ENCODE results near the gene CYRIA. TPM values are rescaled to one million over a fixed set of nuclear protein-coding genes. Genes with fewer than 3 reads are reported as not detected.

CYRIA gene
- total and polyA plus RNA-seq, 5 donors: 1.2 to 5.0 (median 3.5) TPM

DNA sequence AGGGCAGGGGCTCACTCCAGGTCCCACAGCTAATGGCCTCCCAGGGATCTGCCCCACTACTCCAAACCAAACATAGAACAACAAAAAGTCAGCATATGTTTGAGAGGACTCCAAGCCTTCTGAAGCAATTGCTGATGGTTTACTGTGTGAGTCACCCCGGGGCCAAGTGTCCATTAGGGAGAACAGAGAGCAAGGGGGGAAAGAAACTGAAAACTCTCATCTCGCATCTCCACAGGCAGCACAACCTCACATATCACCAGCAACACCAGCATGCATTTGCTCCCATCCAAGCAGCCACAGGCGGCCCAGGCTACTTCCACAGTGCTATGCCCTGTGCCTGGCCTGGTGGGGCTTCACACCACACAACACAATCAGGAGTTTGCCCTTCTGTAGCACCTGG, 39.1 kb downstream of the CYRIA start:
- Histone ChIP-seq H3K9me3 (ENCODE audit: control insufficient read depth, low read length) (no peaks in the 10 kb centered on the region), H3K4me3 (ENCODE audit: low read length) (no peak overlapping the region), H3K27me3 (ENCODE audit: control insufficient read depth, insufficient read depth) (no peaks in the 10 kb centered on the region), H3K4me1 (ENCODE audit: control insufficient read depth, insufficient read depth, low read length) (peaks cover 7% of the 10 kb centered on the region), H3K27ac (ENCODE audit: low read length) (peak overlapping the region; percentile 55)
- peak; percentile 53 to 72 for ATAC-seq
- intact Hi-C loops (cut with DNase I): no loop called here
- DNase-seq: peak in 2 of 3 donors; percentile 46 to 52
- WGBS: 70% methylated on average over 3 of the region's 3 CpGs

GRCh38 chr2:16625759-16626158, 39.9 kb downstream of the CYRIA start:
- peak overlapping the region; percentile 77 for H3K27ac ChIP-seq (ENCODE audit: low read length)
- 74% methylated on average over 2 of the region's 2 CpGs for WGBS
- no peak overlapping the region for H3K4me3 ChIP-seq (ENCODE audit: low read length)

GRCh38 chr2:16625201-16625729, 40.4 kb downstream of the CYRIA start:
- no peak overlapping the region for H3K4me3 ChIP-seq (ENCODE audit: low read length)
- 42% methylated on average over 5 of the region's 5 CpGs for WGBS
- peak in 2 of 3 donors; percentile 60 to 66 for DNase-seq
- H3K4me1 ChIP-seq (ENCODE audit: control insufficient read depth, insufficient read depth, low read length): peaks cover 7% of the 10 kb centered on the region
- H3K27ac ChIP-seq (ENCODE audit: low read length): peak overlapping the region; percentile 77
- H3K27me3 ChIP-seq (ENCODE audit: control insufficient read depth, insufficient read depth): no peaks in the 10 kb centered on the region
- intact Hi-C loops (cut with DNase I): no loop called here
- H3K9me3 ChIP-seq (ENCODE audit: control insufficient read depth, low read length): no peaks in the 10 kb centered on the region
- peak; percentile 68 to 72 for ATAC-seq

More at GRCh38 chr2:16625759-16626158, 39.9 kb downstream of the CYRIA start:
- intact Hi-C loops (cut with DNase I): no loop called here
- H3K27me3 ChIP-seq (ENCODE audit: control insufficient read depth, insufficient read depth): no peaks in the 10 kb centered on the region
- DNase-seq: no peak
- no peak for ATAC-seq
- peaks cover 7% of the 10 kb centered on the region for H3K4me1 ChIP-seq (ENCODE audit: control insufficient read depth, insufficient read depth, low read length)
- no peaks in the 10 kb centered on the region for H3K9me3 ChIP-seq (ENCODE audit: control insufficient read depth, low read length)

- Histone ChIP-seq H3K4me3 (ENCODE audit: low read length) (no peak overlapping the region), H3K4me1 (ENCODE audit: control insufficient read depth, insufficient read depth, low read length) (peaks cover 7% of the 10 kb centered on the region), H3K9me3 (ENCODE audit: control insufficient read depth, low read length) (no peaks in the 10 kb centered on the region), H3K27ac (ENCODE audit: low read length) (no peak overlapping the region), H3K27me3 (ENCODE audit: control insufficient read depth, insufficient read depth) (no peaks in the 10 kb centered on the region)
- ATAC-seq (no peak), DNase-seq (no peak)
- intact Hi-C loops (cut with DNase I): no loop called here
- 51% methylated on average over 1 of the region's 1 CpG for WGBS
Observed at GRCh38 chr2:16624436-16624780, 41.2 kb downstream of the CYRIA start.

DNA sequence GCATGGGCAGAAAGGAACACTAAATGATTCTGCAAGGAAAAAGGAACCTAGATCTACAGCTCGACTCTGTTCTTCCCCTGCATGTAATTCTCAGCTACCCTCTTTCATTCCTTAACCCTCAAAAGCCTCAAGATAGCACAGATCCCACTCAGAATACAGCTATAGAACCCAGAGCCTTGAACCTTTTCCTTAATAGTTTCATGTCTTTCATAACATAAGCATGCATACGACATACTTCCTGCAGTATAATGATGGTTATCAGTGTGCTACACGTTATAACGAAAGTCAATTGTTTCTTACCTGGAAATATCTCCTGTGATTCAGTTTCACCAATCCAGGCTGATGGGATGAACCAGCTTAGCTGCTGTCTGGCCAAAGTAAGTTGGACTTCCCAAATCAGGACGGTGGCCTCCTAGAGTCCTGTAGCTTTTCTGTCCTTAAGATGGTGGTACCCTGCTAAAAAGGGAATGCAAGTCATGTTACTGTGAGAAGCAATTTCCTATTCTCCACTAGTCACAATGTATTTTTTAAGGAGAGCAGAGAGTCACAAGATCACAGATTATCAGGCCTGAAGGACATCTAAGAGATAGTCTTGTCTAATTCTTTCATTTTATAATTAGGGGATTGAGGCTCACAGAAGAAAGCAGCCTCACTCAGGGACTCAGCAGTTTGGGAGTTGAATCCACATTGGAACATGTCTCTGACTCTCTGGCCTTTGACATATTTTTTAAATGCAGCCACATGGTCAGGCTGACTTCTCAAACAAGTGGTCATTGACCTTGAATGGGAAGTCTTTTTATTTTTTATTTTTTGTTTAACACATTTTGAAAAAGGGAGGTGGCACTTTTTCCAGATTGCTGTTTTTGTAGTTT, 41.8 kb downstream of the CYRIA start:
- H3K4me3 ChIP-seq (ENCODE audit: low read length): no peak overlapping the region
- H3K9me3 ChIP-seq (ENCODE audit: control insufficient read depth, low read length): no peaks in the 10 kb centered on the region
- DNase-seq: no peak
- H3K27me3 ChIP-seq (ENCODE audit: control insufficient read depth, insufficient read depth): no peaks in the 10 kb centered on the region
- intact Hi-C loops (cut with DNase I): no loop called here
- H3K4me1 ChIP-seq (ENCODE audit: control insufficient read depth, insufficient read depth, low read length): peaks cover 7% of the 10 kb centered on the region
- no peak for ATAC-seq
- no peak overlapping the region for H3K27ac ChIP-seq (ENCODE audit: low read length)
- 70% methylated on average over 5 of the region's 5 CpGs for WGBS

- Histone ChIP-seq H3K27me3 (ENCODE audit: control insufficient read depth, insufficient read depth) (no peaks in the 10 kb centered on the region), H3K4me3 (ENCODE audit: low read length) (no peak overlapping the region), H3K27ac (ENCODE audit: low read length) (no peak overlapping the region), H3K4me1 (ENCODE audit: control insufficient read depth, insufficient read depth, low read length) (peaks cover 7% of the 10 kb centered on the region), H3K9me3 (ENCODE audit: control insufficient read depth, low read length) (no peaks in the 10 kb centered on the region)
- ATAC-seq (no peak), DNase-seq (no peak)
- WGBS: 92% methylated on average over 6 of the region's 6 CpGs
- intact Hi-C loops (cut with DNase I): no loop called here
Observed at GRCh38 chr2:16623031-16623430, 42.6 kb downstream of the CYRIA start.

GRCh38 chr2:16622399-16622968, 43.1 kb downstream of the CYRIA start:
- Histone ChIP-seq H3K27ac (ENCODE audit: low read length) (no peak overlapping the region), H3K4me3 (ENCODE audit: low read length) (no peak overlapping the region), H3K27me3 (ENCODE audit: control insufficient read depth, insufficient read depth) (no peaks in the 10 kb centered on the region), H3K9me3 (ENCODE audit: control insufficient read depth, low read length) (no peaks in the 10 kb centered on the region), H3K4me1 (ENCODE audit: control insufficient read depth, insufficient read depth, low read length) (peaks cover 7% of the 10 kb centered on the region)
- intact Hi-C loops (cut with DNase I): no loop called here
- no peak for ATAC-seq
- DNase-seq: no peak
- 79% methylated on average over 4 of the region's 4 CpGs for WGBS

DNA sequence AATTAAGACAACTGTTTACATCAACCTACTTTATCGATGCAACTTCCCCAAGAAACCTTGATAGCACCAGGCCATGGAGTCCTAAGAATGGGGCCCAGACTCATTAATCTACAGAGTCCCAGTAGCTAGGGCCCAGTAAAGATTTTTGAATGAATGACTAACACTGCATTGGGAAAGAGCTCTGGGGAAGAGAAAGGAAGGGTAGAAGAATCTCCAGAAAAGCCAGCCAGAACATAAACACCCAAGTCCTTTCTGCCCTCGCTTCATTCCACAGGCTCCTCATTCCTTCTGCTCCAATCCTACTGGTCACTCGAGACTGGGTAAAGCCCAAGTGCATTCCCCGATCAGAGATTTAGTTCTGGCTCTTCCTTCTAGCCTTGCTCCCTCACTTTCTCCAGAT, 44.3 kb downstream of the CYRIA start:
- ATAC-seq (no peak), DNase-seq (no peak)
- Histone ChIP-seq H3K27ac (ENCODE audit: low read length) (no peak overlapping the region), H3K4me1 (ENCODE audit: control insufficient read depth, insufficient read depth, low read length) (peaks cover 5% of the 10 kb centered on the region), H3K27me3 (ENCODE audit: control insufficient read depth, insufficient read depth) (no peaks in the 10 kb centered on the region), H3K4me3 (ENCODE audit: low read length) (no peak overlapping the region), H3K9me3 (ENCODE audit: control insufficient read depth, low read length) (no peaks in the 10 kb centered on the region)
- WGBS: 93% methylated on average over 4 of the region's 4 CpGs
- intact Hi-C loops (cut with DNase I): no loop called here

DNA sequence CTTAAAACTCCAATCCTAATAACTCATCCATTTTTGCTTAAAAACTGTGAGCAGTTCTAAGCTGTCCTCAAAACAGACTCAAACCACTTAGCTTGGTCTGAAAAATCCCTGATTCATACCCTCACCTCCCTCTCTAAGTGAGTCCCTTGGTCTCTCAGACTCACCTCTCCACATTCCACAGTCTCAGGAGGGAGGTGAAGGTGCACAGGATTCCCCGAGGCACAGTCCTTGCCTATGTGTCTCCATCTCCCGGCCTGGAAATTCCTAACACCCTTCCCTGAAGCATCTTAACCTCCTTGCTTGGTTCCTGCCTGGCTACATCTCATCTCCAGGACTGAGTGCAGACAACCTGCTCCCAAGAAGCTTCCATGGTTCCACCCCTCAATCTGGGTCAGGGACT, 45.0 kb downstream of the CYRIA start:
- intact Hi-C loops (cut with DNase I): no loop called here
- H3K4me3 ChIP-seq (ENCODE audit: low read length): no peak overlapping the region
- no peaks in the 10 kb centered on the region for H3K27me3 ChIP-seq (ENCODE audit: control insufficient read depth, insufficient read depth)
- H3K4me1 ChIP-seq (ENCODE audit: control insufficient read depth, insufficient read depth, low read length): peaks cover 5% of the 10 kb centered on the region
- H3K27ac ChIP-seq (ENCODE audit: low read length): no peak overlapping the region
- ATAC-seq (no peak), DNase-seq (no peak)
- 97% methylated on average over 2 of the region's 2 CpGs for WGBS
- H3K9me3 ChIP-seq (ENCODE audit: control insufficient read depth, low read length): no peaks in the 10 kb centered on the region

GRCh38 chr2:16619576-16620245, 45.9 kb downstream of the CYRIA start:
- ATAC-seq (no peak), DNase-seq (no peak)
- Histone ChIP-seq H3K4me1 (ENCODE audit: control insufficient read depth, insufficient read depth, low read length) (peaks cover 1% of the 10 kb centered on the region), H3K27ac (ENCODE audit: low read length) (no peak overlapping the region), H3K4me3 (ENCODE audit: low read length) (no peak overlapping the region), H3K27me3 (ENCODE audit: control insufficient read depth, insufficient read depth) (no peaks in the 10 kb centered on the region), H3K9me3 (ENCODE audit: control insufficient read depth, low read length) (no peaks in the 10 kb centered on the region)
- WGBS: 96% methylated on average over 5 of the region's 5 CpGs
- intact Hi-C loops (cut with DNase I): loop anchor here in 2 of 4 donors (5.0 kb wide), 1 partner anchor 138 kb away; no protein-coding TSS in a partner anchor
